Smooth muscle cell (in vitro differentiated cells): Measurements from ENCODE around the gene BTBD9. TPM values are rescaled to one million over a fixed set of nuclear protein-coding genes. Genes with fewer than 3 reads are reported as not detected.

Experiments
- DNase-seq: peaks from one replicate; lab custom pipeline; 2025; ENCODE audit not compliant: unreplicated experiment; lab: John Stamatoyannopoulos, UW
- H2AFZ ChIP-seq: fragments of 200-600 bp; sonication (generic); 2 replicates; pipeline ENCODE4 v1.6.0; 2016; ENCODE audit warnings: antibody characterized with exemption, low read depth, mild to moderate bottlenecking
- H3F3A ChIP-seq: fragments of 200-600 bp; sonication (generic); 2 replicates; pipeline ENCODE4 v1.6.0; 2017; ENCODE audit warnings: antibody characterized with exemption, low read depth
- H3K27ac ChIP-seq: fragments of 200-600 bp; sonication (generic); 2 replicates; pipeline ENCODE4 v1.5.1; 2016; ENCODE audit warnings: low read depth, mild to moderate bottlenecking
- H3K27me3 ChIP-seq: fragments of 200-600 bp; sonication (generic); 2 replicates; pipeline ENCODE4 v1.6.1; 2016; ENCODE audit warnings: low read depth, mild to moderate bottlenecking
- H3K36me3 ChIP-seq: fragments of 200-600 bp; sonication (generic); 2 replicates; pipeline ENCODE4 v1.5.1; 2016; ENCODE audit warnings: low read depth
- H3K4me1 ChIP-seq: fragments of 200-600 bp; sonication (generic); 2 replicates; pipeline ENCODE4 v1.5.1; 2016; ENCODE audit warnings: low read depth
- H3K4me2 ChIP-seq: fragments of 200-600 bp; sonication (generic); 2 replicates; pipeline ENCODE4 v1.6.0; 2016; ENCODE audit warnings: mild to moderate bottlenecking
- H3K4me3 ChIP-seq: fragments of 200-600 bp; sonication (generic); 2 replicates; pipeline ENCODE4 v1.5.1; 2016; ENCODE audit warnings: mild to moderate bottlenecking
- H3K79me2 ChIP-seq: fragments of 200-600 bp; sonication (generic); 2 replicates; pipeline ENCODE4 v1.6.0; 2016; ENCODE audit warnings: low read depth, mild to moderate bottlenecking
- H3K9ac ChIP-seq: fragments of 200-600 bp; sonication (generic); 2 replicates; pipeline ENCODE4 v1.6.0; 2016; ENCODE audit warnings: low read depth
- H3K9me3 ChIP-seq: fragments of 200-600 bp; sonication (generic); replicated peaks from 2 replicates; pipeline ENCODE4 v1.5.1; 2016; ENCODE audit warnings: low read depth
- H4K20me1 ChIP-seq: fragments of 200-600 bp; sonication (generic); 2 replicates; pipeline ENCODE4 v1.6.0; 2016; ENCODE audit warnings: low read depth
- CTCF ChIP-seq: fragments of 200-600 bp; sonication (generic); IDR thresholded peaks from 2 replicates; pipeline ENCODE4 v1.5.1; 2017; ENCODE audit warnings: borderline replicate concordance, mild to moderate bottlenecking, antibody characterized with exemption; ENCODE audit not compliant: insufficient read depth, poor library complexity, severe bottlenecking
- WGBS: methylation state at CpG from one replicate; pipeline ENCODE4 v1.1.7; 2016; ENCODE audit warnings: low lambda C conversion rate; 5-methylcytosine and 5-hydroxymethylcytosine counted together
- polyA plus RNA-seq: library from polyadenylated mRNA; unstranded; fragments of >200 nt; fragmentation: Nextera tagmentation; extraction: Ambion mirVana; gene quantifications from 2 replicates; pipeline ENCODE4 v1.2.1, GENCODE V29; 2016
- total RNA-seq: library from RNA; depleted of rRNA; stranded (reverse); fragments of >200 nt; gene quantifications from 2 replicates; pipeline ENCODE4 v1.2.3, GENCODE V29; 2014

Gene BTBD9
- total and polyA plus RNA-seq, 2 experiments from 2014 or later: 5.6 to 12.5 TPM

GRCh38 chr6:38638941-38639497 is 710 bp downstream of the BTBD9 start:
- WGBS: 9% methylated on average over 15 of the region's 15 CpGs

GRCh38 chr6:38637756-38638155 is 2.0 kb downstream of the BTBD9 start:
- Histone ChIP-seq H2AFZ (no peak overlapping the region), H4K20me1 (peaks cover 15% of the 10 kb centered on the region), H3K27ac (no peak overlapping the region), H3K36me3 (no peaks in the 10 kb centered on the region), H3K9me3 (no peaks in the 10 kb centered on the region), H3F3A (no peaks in the 10 kb centered on the region), H3K4me2 (no peak overlapping the region), H3K4me1 (peaks cover 17% of the 10 kb centered on the region), H3K79me2 (peaks cover 23% of the 10 kb centered on the region), H3K4me3 (no peak overlapping the region), H3K27me3 (no peaks in the 10 kb centered on the region), H3K9ac (no peak overlapping the region)
- 90% methylated on average over 5 of the region's 5 CpGs for WGBS
- no peak for TF ChIP-seq CTCF
- no peak for DNase-seq

More at GRCh38 chr6:38638941-38639497, 710 bp downstream of the BTBD9 start:
- Histone ChIP-seq H3K9ac (peak overlapping the region; percentile 97), H3K9me3 (no peaks in the 10 kb centered on the region), H3K27ac (peak overlapping the region; percentile 84), H3K79me2 (peaks cover 18% of the 10 kb centered on the region), H3F3A (no peaks in the 10 kb centered on the region), H4K20me1 (peaks cover 5% of the 10 kb centered on the region), H3K4me1 (peaks cover 17% of the 10 kb centered on the region), H2AFZ (peak overlapping the region; percentile 99), H3K4me3 (peak overlapping the region; percentile 68), H3K4me2 (peak overlapping the region; percentile 82), H3K27me3 (no peaks in the 10 kb centered on the region), H3K36me3 (no peaks in the 10 kb centered on the region)
- no peak for DNase-seq
- TF ChIP-seq CTCF: no peak

GRCh38 chr6:38636027-38636426 is 3.7 kb downstream of the BTBD9 start:
- DNase-seq: no peak
- Histone ChIP-seq H3K4me3 (no peak overlapping the region), H3K27ac (no peak overlapping the region), H3K4me1 (peaks cover 17% of the 10 kb centered on the region), H3K36me3 (no peaks in the 10 kb centered on the region), H3K4me2 (no peak overlapping the region), H3K79me2 (peaks cover 25% of the 10 kb centered on the region), H3K9me3 (no peaks in the 10 kb centered on the region), H3F3A (no peaks in the 10 kb centered on the region), H2AFZ (no peak overlapping the region), H3K27me3 (no peaks in the 10 kb centered on the region), H3K9ac (no peak overlapping the region), H4K20me1 (peaks cover 15% of the 10 kb centered on the region)
- no peak for TF ChIP-seq CTCF
- WGBS: 86% methylated on average over 1 of the region's 1 CpG

- Histone ChIP-seq H3K4me2 (no peak overlapping the region), H3K36me3 (no peaks in the 10 kb centered on the region), H3K27me3 (no peaks in the 10 kb centered on the region), H3F3A (no peaks in the 10 kb centered on the region), H3K9me3 (no peaks in the 10 kb centered on the region), H3K9ac (no peak overlapping the region), H3K4me1 (peaks cover 10% of the 10 kb centered on the region), H2AFZ (no peak overlapping the region), H3K79me2 (peaks cover 25% of the 10 kb centered on the region), H4K20me1 (peaks cover 22% of the 10 kb centered on the region), H3K4me3 (no peak overlapping the region), H3K27ac (no peak overlapping the region)
- DNase-seq: no peak
- no peak for TF ChIP-seq CTCF
- WGBS: 73% methylated on average over 1 of the region's 1 CpG
Observed at GRCh38 chr6:38634518-38634917, 5.2 kb downstream of the BTBD9 start.
